NCI-H128 (cell line): Measurements from ENCODE around the gene MINAR2.

Experiments
- DNase-seq: peaks from one replicate; lab custom pipeline; 2025; ENCODE audit not compliant: unreplicated experiment; lab: John Stamatoyannopoulos, UW

The MINAR2 gene

GRCh38 chr5:129771058-129771838, 23.4 kb downstream of the MINAR2 start:
- DNase-seq, result no peak

GRCh38 chr5:129773376-129773775, 25.5 kb downstream of the MINAR2 start:
- DNase-seq, result no peak

GRCh38 chr5:129781594-129781993, 33.7 kb downstream of the MINAR2 start:
- DNase-seq, result no peak

DNA sequence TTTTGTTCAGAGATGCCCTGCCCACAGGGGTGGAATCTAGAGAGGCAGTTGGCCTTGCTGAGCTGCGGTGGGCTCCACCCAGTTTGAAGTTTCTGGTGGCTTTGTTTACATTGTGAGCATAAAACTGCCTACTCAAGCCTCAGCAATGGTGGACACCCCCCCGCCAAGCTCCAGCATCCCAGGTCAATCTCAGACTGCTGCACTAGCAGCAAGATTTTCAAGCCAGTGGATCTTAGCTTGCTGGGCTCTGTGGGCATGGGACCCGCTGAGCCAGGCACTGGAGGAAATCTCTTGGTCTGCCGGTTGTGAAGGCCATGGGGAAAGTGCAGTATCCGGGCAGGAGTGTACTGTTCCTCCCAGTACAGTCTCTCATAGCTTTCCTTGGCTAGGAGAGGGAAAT, 55.5 kb downstream of the MINAR2 start:
- no peak for DNase-seq

GRCh38 chr5:129804705-129805104, 56.8 kb downstream of the MINAR2 start:
- no peak for DNase-seq

- DNase-seq, result no peak
Measured at GRCh38 chr5:129807162-129807814, 59.4 kb downstream of the MINAR2 start.
